Right kidney (tissue), 9 donors: Measurements from ENCODE around the gene POLR3K.

ENCODE experiments used
- DNase-seq: peaks from one replicate; pipeline ENCODE4 v3.0.0-alpha.2; 2016
- long read RNA-seq, 8 donors: transcript quantifications; one replicate each; lab custom pipeline, GENCODE V29; 2026

Gene POLR3K
- long read RNA-seq, donor 1, transcript POLR3K-201 (3 exons, 1,392 nt), result major isoform, 28 of 29 reads
- long read RNA-seq, donor 1, partial matches to known transcripts, result 0 of 29 reads
- long read RNA-seq, donor 1, other reads (novel, unspliced or antisense), result 0 of 29 reads
- long read RNA-seq, donor 2, transcript POLR3K-201 (3 exons, 1,392 nt), result major isoform, 18 of 18 reads
- long read RNA-seq, donor 2, partial matches to known transcripts, result 0 of 18 reads
- long read RNA-seq, donor 2, other reads (novel, unspliced or antisense), result 0 of 18 reads
- long read RNA-seq, donor 3, transcript POLR3K-201 (3 exons, 1,392 nt), result major isoform, 13 of 13 reads
- long read RNA-seq, donor 3, partial matches to known transcripts, result 0 of 13 reads
- long read RNA-seq, donor 3, other reads (novel, unspliced or antisense), result 0 of 13 reads
- long read RNA-seq, donor 4, transcript POLR3K-201 (3 exons, 1,392 nt), result major isoform, 17 of 17 reads
- long read RNA-seq, donor 4, partial matches to known transcripts, result 0 of 17 reads
- long read RNA-seq, donor 4, other reads (novel, unspliced or antisense), result 0 of 17 reads
- long read RNA-seq, donor 5, transcript POLR3K-201 (3 exons, 1,392 nt), result major isoform, 30 of 30 reads
- long read RNA-seq, donor 5, partial matches to known transcripts, result 0 of 30 reads
- long read RNA-seq, donor 5, other reads (novel, unspliced or antisense), result 0 of 30 reads
- long read RNA-seq, donor 6, transcript POLR3K-201 (3 exons, 1,392 nt), result major isoform, 20 of 20 reads
- long read RNA-seq, donor 6, partial matches to known transcripts, result 0 of 20 reads
- long read RNA-seq, donor 6, other reads (novel, unspliced or antisense), result 0 of 20 reads
- long read RNA-seq, donor 7, result 0 reads
- long read RNA-seq, donor 8, transcript POLR3K-201 (3 exons, 1,392 nt), result major isoform, 28 of 28 reads
- long read RNA-seq, donor 8, partial matches to known transcripts, result 0 of 28 reads
- long read RNA-seq, donor 8, other reads (novel, unspliced or antisense), result 0 of 28 reads

DNA sequence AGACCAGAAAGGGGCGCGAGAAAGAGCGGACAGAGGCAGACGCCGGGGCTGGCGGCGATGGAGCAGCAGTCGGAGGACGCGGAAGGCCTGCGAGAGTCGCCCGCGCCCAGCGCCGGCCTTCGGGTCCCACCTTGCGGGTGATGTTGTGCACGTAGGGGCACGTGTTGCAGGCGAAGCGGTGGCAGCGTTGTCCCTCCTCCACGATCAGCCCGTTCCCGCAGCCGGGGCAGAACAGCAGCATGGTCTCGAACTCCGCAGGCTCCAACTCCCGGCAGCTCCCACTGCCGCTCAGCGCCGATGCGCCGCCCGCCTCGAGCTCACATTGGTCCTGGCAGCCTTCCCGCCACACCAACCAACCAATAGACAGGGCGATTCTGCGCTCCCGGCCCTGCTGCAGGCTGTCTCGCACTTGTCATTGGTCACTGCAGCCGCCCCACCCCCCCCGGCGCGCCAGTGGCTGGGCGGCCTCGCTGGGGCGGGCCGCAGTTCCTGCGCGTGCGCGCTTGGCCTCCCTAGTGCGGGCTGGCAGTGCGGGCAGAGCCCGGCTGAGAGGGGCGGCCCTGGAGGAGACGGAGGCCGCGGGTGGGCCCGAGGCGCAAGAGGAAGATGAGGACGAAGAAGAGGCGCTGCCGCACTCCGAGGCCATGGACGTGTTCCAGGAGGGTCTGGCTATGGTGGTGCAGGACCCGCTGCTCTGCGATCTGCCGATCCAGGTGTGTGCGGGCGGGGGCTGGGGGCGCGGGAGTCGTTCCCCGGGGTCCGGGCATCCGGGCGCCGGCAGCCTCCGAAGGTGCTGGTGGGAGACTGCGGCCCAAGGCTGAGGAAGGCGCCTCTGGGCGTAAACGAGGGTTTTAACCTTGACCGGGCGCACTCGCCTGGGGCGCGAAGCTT, at the start of gene POLR3K, which contains the start of gene SNRNP25:
Gene POLR3K (minus strand): TSS at position 263 of the 891 bp plus-strand sequence. CDS start 22 bp downstream, at position 241.
Gene SNRNP25 (plus strand): TSS at position 483 of the 891 bp plus-strand sequence. CDS start 189 bp downstream, at position 672.
- DNase-seq, result peak; percentile 91

DNA sequence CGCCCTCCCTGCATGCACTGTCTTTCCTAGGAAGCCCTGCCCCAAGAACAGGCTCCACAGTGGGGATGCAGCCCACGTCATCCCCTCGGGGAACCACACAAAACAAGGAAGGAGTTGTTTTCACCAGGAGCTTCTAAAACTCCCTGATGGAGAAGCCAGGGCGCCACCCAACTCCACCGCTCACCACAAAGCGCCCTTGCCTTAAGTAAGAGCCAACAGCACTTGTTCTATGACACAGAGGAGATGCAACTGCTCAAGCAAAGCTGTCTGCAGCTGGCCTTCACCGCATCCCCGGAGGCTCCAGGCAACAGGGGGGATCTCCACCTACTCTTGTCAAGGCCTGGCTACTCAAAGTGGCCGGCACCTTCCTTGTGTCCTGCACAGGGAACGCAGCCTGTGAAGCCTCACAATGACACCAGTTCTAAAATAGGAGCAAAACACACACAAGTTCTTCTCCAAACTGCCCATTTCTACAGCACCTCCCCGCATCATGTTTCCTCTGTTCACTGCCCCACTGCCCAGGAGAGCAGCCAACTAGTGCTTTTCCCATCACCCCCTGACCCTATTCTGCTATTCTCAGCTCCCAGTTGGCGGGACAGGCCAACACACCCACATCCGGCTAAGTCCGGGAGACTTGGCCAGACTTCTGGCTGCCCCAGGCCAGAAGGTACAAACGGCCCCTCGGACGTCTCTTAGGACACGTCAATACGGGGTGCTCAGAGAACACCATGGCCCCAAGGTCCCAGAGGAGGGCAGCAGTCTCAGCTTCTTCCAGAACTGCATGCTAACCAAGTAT, 48.9 kb upstream of the POLR3K start:
- peak; percentile 31 for DNase-seq

GRCh38 chr16:101586-101985, 48.2 kb upstream of the POLR3K start:
- DNase-seq, result no peak

DNA sequence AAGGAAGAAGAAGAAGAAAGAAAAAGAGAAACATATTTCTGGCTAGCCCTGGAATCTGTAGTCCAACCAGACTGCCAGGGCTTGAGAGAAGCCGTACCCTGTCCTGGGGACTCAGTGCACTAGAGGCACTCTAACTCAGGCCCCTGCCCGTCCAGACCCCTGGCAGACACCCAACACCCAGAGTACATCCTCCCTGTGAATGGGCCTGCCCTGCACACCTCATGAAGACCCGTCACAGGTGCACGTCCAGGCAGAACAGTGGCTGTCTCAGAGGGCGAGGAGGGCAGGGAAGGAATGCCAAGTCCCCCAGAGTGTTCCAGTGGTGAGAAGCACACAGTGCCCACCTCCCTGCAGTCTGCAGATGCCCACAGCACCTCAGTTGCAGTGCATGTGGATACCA, 47.6 kb upstream of the POLR3K start:
- no peak for DNase-seq

- DNase-seq, result no peak
Observed at GRCh38 chr16:97822-98221, 44.4 kb upstream of the POLR3K start.

GRCh38 chr16:96935-97381, 43.5 kb upstream of the POLR3K start:
- peak; percentile 71 for DNase-seq

DNA sequence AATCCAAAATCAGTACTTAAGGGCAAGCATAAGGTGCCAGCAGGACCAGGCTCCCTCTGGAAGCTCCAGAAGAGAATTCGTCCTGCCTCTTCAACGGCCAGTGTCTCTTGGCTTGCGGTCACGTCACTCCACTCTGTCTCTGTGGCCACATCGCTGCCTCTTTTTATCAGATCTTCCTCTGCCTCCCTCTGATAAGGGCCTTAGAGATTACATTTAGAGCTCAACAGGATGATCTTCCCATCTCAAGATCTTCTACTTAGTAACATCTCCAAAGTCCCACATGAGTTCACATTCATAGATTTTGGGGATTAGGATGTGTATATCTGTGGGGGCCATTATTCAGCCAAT, 41.5 kb upstream of the POLR3K start:
- no peak for DNase-seq

DNA sequence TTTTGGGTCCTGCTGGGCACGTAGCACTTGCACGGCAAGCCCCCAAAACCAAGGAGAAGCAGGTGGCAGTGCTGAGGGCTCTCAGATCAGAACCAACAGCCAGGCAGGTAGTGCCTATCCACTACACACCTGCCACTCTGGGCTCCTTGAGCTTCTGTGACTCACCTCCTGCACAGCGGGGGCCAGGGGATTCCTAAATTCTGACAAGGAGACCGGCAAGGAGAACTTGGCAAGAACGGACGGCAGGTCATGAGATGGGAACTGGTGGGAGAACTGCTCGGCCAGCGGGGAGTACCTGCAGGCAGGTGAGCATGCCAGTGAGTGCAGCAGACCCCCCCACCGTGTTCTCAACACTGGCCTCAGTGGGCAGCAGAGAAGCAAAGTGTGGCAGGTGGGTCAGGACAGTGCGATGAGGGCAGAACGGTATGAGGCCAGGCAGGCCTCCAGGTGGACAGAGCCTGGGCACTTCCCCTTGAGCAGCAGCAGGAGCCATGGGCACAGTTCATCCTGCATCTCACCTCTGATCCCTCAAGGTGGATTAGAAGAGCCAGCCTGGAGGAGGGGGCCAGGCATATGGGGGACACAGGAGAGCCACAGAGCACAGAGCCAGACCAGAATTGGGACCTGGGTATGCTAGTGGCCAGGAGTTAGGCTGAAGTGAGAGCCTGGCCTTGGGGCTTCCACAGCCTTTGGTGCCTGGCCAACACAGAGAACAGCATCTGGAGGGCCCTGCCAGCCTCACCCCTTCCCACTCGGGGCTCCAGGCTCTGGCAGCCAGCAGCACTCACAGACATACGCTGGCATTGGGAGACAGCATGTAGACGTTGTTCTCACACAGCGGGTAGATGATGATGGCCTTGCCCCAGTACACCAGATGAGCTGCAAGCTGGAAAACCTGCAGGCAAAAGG, 39.3 kb upstream of the POLR3K start:
- no peak for DNase-seq

DNA sequence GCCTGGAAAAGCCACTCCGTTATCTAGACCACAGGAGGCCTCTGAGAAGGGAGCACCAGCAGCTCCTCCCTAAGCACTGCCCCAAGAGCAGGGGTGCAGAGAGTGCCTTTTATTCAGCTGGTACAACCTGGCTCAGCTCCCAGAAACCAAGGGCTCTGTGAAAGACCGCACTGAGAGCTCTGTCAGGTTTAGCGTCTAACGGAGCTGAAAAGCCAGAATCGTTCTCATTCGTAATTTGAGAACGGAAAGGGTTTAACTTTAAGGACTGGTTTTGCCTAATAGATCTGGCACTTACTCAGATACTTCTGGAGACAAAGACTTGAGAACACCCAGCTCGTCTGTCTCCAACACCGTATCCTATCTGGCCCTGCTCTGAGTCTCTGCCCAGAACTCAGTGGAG, 38.1 kb upstream of the POLR3K start:
- DNase-seq, result no peak

DNA sequence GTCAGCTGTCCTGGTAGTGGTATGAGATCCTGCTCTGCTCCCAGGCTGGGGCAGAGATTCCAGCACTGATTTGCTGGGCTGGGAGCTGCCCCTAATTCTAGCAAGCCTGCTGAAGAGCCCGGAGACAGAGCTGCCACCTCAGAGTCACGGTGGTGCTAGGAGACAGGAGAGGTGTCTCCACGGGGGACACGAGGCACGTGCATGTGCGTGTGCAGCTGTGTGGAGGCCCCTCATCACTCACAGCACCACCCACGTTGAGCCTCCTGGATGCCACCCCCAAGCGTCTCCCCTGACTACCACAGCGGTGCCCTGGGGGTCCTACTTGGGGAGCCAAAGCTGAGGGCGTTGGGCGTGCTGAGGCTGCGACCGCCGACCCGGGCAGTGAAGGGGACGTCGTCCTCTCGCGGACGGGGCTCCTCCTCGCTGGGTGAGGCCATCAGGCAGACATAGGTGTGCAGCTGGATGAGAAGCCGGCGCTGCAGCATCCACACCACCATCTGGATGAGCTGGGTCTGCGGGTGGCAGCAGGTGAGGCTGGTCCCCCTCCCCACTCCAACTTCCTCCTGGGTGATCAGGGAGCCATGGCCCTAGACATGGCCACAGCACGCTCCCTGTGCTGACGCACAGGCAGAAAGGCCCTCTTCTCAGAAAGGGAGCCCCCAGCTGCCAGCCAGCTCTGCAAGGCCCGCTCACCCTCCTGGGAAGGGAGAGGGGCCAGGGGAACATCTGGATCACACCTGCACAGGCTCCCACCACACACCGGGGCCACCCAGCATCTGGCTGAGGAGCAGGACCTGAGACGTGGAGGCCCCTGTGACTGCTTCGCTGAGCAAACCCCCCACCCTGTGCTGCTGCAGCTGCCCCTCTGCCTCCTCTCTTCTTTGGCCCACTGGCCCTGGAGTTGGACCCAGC, 36.2 kb upstream of the POLR3K start:
- DNase-seq, result no peak

DNA sequence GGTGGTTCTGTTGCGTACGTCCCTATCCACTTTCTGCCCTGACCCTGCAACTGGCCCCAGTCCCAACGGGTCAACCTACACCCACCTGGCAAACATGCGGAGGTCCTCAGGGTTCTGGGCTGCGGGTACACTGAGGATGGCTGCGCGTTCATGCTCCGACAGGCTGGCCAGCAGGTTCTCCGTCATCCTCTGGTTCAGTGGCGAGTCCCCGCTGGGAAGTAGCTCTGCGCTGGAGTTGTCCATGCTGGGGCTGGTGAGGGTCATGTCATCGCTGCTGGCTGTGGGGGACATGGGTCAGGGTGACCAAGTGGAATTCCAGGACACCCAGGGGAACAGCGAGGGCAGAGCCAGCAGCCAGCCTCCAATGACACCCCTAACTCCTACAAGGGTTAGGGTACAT, 35.2 kb upstream of the POLR3K start:
- no peak for DNase-seq

GRCh38 chr16:86483-86952, 33.1 kb upstream of the POLR3K start:
- no peak for DNase-seq

GRCh38 chr16:85865-86264, 32.5 kb upstream of the POLR3K start:
- DNase-seq, result no peak

GRCh38 chr16:85407-85782, 32.0 kb upstream of the POLR3K start:
- DNase-seq, result no peak

- no peak for DNase-seq
Observed at GRCh38 chr16:84718-85406, 31.5 kb upstream of the POLR3K start.

- DNase-seq, result no peak
Observed at GRCh38 chr16:83781-84615, 30.6 kb upstream of the POLR3K start.

DNA sequence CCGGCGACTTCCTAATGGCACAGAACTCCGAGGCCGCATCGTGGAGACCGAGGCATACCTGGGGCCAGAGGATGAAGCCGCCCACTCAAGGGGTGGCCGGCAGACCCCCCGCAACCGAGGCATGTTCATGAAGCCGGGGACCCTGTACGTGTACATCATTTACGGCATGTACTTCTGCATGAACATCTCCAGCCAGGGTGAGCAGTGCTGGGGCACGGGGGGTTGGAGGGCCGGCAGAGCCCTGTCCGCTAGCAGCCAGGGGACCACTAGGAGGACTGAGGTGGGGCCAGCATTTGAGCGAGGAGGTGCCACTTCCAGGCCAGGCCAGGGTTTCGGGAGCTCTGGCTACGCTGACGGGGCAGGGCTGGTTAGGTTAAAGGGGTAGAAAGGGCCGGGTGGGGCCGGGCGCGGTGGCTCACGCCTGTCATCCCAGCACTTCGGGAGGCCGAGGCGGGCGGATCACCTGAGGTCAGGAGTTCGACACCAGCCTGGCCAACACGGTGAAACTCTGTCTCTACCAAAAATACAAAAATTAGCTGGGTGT, 29.7 kb upstream of the POLR3K start:
- DNase-seq, result no peak
